ENCODE measurements around the gene WDR46. TPM values are rescaled to one million over a fixed set of nuclear protein-coding genes. Genes with fewer than 3 reads are reported as not detected.

Gene WDR46
- total RNA-seq, 2 experiments from 2014 or later, result 37.5 to 41.7 TPM

GRCh38 chr6:33317669-33318425 lies 28.8 kb upstream of the WDR46 start, which contains the start of gene ZBTB22:
TSS of gene ZBTB22 (minus strand) at chr6:33317744. CDS start at chr6:33316916, 828 bp downstream.
- Mint-ChIP-seq H3K27ac (peak within 1 kb of the TSS; percentile 95), H3K4me3 (peak within 1 kb of the TSS; percentile 87), H3K4me1 (peaks cover 79% of the 10 kb centered on the region), H3K9me3 (no peaks in the 10 kb centered on the region), H3K36me3 (ENCODE audit: low read depth) (peaks cover 75% of the 10 kb centered on the region), H3K27me3 (no peaks in the 10 kb centered on the region)
- DNase-seq, result peak; percentile 97
- POLR2A ChIA-PET, result interaction anchor here (0.6 to 2.8 kb wide), 16 partner anchors 18 to 1499 kb away, joined by 3 to 14 read pairs (median 4); partner anchors contain the start of genes B3GALT4, CUTA, KIFC1 and PFDN6
- CTCF ChIA-PET, result interaction anchor here (0.6 to 2.4 kb wide), 11 partner anchors 17 to 113 kb away, joined by 3 to 16 read pairs (median 4); partner anchors contain the start of gene B3GALT4

- Mint-ChIP-seq H3K36me3 (ENCODE audit: low read depth) (peaks cover 75% of the 10 kb centered on the region), H3K9me3 (no peaks in the 10 kb centered on the region), H3K27me3 (no peaks in the 10 kb centered on the region), H3K27ac (peak overlapping the region; percentile 55), H3K4me1 (peaks cover 82% of the 10 kb centered on the region), H3K4me3 (peak overlapping the region; percentile 87)
- ChIA-PET CTCF (interaction anchor here (0.6 to 2.4 kb wide), 11 partner anchors 16 to 113 kb away, joined by 3 to 16 read pairs (median 4); partner anchors contain the start of gene B3GALT4), POLR2A (interaction anchor here (0.6 to 2.8 kb wide), 12 partner anchors 28 to 394 kb away, joined by 3 to 14 read pairs (median 4); partner anchors contain the start of genes B3GALT4, KIFC1, PFDN6 and RPS18)
- no peak for DNase-seq
Measured at GRCh38 chr6:33317419-33317668, 28.3 kb upstream of the WDR46 start.

GRCh38 chr6:33316603-33317418 lies 27.8 kb upstream of the WDR46 start:
- Mint-ChIP-seq H3K4me3 (peak overlapping the region; percentile 87), H3K27ac (peak overlapping the region; percentile 55)
- POLR2A ChIA-PET, result interaction anchor here (0.6 to 2.8 kb wide), 11 partner anchors 17 to 394 kb away, joined by 3 to 14 read pairs (median 4); partner anchors contain the start of genes B3GALT4, KIFC1, RGL2 and RPS18

DNA sequence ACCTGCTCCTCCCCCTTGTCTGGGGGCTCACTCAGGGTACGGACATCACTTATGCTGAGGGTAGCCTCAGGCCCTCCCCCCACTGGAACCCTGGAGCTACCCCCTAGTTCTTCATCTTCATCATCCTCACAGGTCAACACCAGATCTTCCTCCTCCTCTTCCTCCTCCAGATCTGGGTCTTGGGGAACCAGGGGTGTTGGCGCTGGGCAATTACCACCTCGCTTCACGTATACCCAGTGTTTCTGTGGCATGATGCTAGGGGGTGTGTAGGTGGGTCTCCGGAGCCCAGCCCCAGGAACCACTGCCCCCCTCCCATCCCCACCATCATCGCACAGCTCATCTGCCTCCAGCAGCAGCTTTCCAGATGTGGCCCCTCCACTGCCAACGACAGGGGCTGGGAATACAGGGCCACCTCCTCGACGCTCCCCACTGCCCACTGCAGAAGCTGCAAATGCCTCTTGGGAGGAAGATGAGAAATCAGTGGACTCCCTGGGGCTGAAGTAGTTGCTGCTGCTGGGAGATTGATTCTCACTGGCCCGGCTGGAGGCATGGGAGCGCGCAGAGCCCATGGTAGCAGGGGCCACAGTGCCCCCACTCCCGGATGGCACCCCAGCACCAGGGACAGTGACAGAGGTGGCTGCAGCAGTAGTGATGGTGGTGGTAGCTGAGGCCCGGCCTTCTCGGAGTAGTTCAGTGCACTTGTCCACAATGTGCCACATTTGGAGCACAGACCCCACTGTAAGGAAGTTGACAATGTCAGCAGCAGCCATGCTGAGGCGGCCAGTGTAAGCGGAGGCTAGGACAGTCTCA lies 27.0 kb upstream of the WDR46 start:
- DNase-seq, result no peak
- H3K27ac Mint-ChIP-seq, result peak overlapping the region; percentile 36
- H3K36me3 Mint-ChIP-seq (ENCODE audit: low read depth), result peaks cover 71% of the 10 kb centered on the region
- H3K4me1 Mint-ChIP-seq, result peaks cover 80% of the 10 kb centered on the region
- ChIA-PET CTCF (no interaction called here), POLR2A (interaction anchor here (0.8 to 2.0 kb wide), 3 partner anchors 17 to 28 kb away, joined by 4 to 7 read pairs (median 5); partner anchors contain the start of genes RGL2 and WDR46)
- H3K27me3 Mint-ChIP-seq, result no peaks in the 10 kb centered on the region
- H3K9me3 Mint-ChIP-seq, result no peaks in the 10 kb centered on the region
- H3K4me3 Mint-ChIP-seq, result peak overlapping the region; percentile 87

More at GRCh38 chr6:33316603-33317418, 27.8 kb upstream of the WDR46 start:
- Mint-ChIP-seq H3K9me3 (no peaks in the 10 kb centered on the region), H3K27me3 (no peaks in the 10 kb centered on the region), H3K36me3 (ENCODE audit: low read depth) (peaks cover 75% of the 10 kb centered on the region), H3K4me1 (peaks cover 83% of the 10 kb centered on the region)
- no peak for DNase-seq
- CTCF ChIA-PET, result interaction anchor here (1.3 to 2.4 kb wide), 5 partner anchors 17 to 114 kb away, joined by 3 to 16 read pairs (median 7); partner anchors contain the start of gene B3GALT4

DNA sequence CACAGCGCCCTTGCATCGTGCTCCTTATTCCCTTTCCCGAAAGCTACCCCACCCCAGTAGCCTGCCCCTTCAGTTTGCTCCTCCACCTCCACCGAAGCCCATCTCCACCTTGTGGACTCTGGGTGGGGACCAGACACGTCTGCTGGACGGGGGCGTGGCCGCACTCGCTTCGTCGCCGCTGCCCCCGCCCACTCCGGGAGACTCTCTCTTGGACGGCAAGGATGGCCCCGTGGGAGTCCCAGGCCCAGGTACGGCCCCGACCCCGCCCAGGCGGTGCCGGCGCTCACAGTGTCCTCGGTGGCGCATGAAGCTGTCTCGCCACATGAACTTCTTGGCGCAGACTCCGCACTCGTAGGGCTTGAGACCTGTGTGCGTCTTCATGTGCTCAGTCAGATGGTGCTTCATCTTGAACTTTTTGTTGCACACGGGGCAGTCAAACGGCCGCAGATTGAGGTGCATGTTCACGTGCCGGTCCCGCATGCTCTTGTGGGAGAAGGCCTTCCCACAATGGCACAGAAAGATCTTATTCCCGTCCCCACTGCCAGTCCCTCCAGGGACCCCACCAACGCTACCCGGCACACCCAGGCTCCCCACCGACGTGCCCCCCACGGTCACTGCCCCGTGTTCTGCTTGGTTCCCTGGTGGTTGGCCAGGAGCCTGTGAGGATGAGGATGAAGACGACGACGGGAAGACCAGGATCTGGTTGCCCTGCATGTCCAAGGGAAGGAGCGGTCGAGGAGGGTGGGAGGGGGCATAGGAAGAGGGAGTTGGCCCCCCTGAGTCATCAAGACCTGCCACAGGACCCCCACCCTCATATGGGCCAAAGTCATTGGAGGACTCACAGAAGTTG lies 26.1 kb upstream of the WDR46 start:
- no peak for DNase-seq
- H3K4me1 Mint-ChIP-seq, result peaks cover 75% of the 10 kb centered on the region
- ChIA-PET POLR2A (interaction anchor here (1.9 to 2.0 kb wide), 2 partner anchors 26 to 29 kb away, joined by 5 to 7 read pairs; partner anchors contain the start of gene WDR46), CTCF (no interaction called here)
- H3K4me3 Mint-ChIP-seq, result peak overlapping the region; percentile 87
- peaks cover 70% of the 10 kb centered on the region for H3K36me3 Mint-ChIP-seq (ENCODE audit: low read depth)
- no peaks in the 10 kb centered on the region for H3K27me3 Mint-ChIP-seq
- no peaks in the 10 kb centered on the region for H3K9me3 Mint-ChIP-seq
- peak overlapping the region; percentile 91 for H3K27ac Mint-ChIP-seq

DNA sequence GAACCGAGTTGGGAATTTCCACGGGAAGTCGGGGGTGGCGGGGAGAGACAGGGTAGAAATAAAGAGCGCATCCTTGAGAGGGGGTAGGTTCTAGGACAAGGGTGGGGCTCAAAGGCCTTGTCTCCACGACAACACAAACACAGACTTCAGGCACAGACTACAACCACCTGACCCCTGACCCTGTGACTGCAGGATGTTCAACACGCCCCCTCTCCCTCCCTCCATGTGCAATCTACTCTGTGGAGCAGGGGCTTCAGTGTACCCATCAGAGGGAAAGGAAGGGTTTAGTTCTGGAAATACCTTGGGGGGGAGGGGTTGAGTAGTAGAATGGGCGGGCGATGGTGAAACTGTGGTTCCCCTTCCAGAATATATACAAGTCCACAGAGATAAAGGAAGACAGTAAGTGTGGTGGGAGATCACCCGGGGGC lies 25.5 kb upstream of the WDR46 start:
- Mint-ChIP-seq H3K27ac (peak overlapping the region; percentile 91), H3K4me3 (peak overlapping the region; percentile 87), H3K36me3 (ENCODE audit: low read depth) (peaks cover 63% of the 10 kb centered on the region), H3K27me3 (no peaks in the 10 kb centered on the region), H3K4me1 (peaks cover 69% of the 10 kb centered on the region), H3K9me3 (no peaks in the 10 kb centered on the region)
- ChIA-PET CTCF (no interaction called here), POLR2A (interaction anchor here (1.9 kb wide), 1 partner anchor 30 kb away, joined by 7 read pairs; no protein-coding TSS in a partner anchor)
- DNase-seq, result peak; percentile 78

GRCh38 chr6:33313709-33314514 lies 24.9 kb upstream of the WDR46 start, which contains the start of gene TAPBP:
TSS of gene TAPBP (minus strand) at chr6:33314078. CDS start at chr6:33314041, 37 bp downstream.
- Mint-ChIP-seq H3K36me3 (ENCODE audit: low read depth) (peaks cover 60% of the 10 kb centered on the region), H3K4me1 (peaks cover 65% of the 10 kb centered on the region), H3K9me3 (no peaks in the 10 kb centered on the region), H3K27ac (peak within 1 kb of the TSS; percentile 91), H3K4me3 (peak within 1 kb of the TSS; percentile 87), H3K27me3 (no peaks in the 10 kb centered on the region)
- CTCF ChIA-PET, result interaction anchor here (3.1 kb wide), 2 partner anchors 15 to 31 kb away, joined by 16 to 26 read pairs; partner anchors contain the start of gene RGL2
- DNase-seq, result peak; percentile 84
- POLR2A ChIA-PET, result interaction anchor here (0.8 to 5.0 kb wide), 15 partner anchors 13 to 379 kb away, joined by 3 to 71 read pairs (median 6); partner anchors contain the start of genes B3GALT4, HLA-DPA1, PFDN6 and RGL2

GRCh38 chr6:33313105-33313708 lies 24.2 kb upstream of the WDR46 start:
- no peaks in the 10 kb centered on the region for H3K9me3 Mint-ChIP-seq
- H3K36me3 Mint-ChIP-seq (ENCODE audit: low read depth), result peaks cover 60% of the 10 kb centered on the region
- H3K27ac Mint-ChIP-seq, result peak overlapping the region; percentile 91
- H3K4me1 Mint-ChIP-seq, result peaks cover 65% of the 10 kb centered on the region
- no peaks in the 10 kb centered on the region for H3K27me3 Mint-ChIP-seq
- peak overlapping the region; percentile 87 for H3K4me3 Mint-ChIP-seq
- ChIA-PET POLR2A (interaction anchor here (0.8 to 5.0 kb wide), 17 partner anchors 13 to 380 kb away, joined by 3 to 71 read pairs (median 4); partner anchors contain the start of genes B3GALT4, HLA-DPA1, PFDN6 and RGL2), CTCF (interaction anchor here (1.6 to 3.1 kb wide), 3 partner anchors 14 to 102 kb away, joined by 3 to 26 read pairs (median 16); partner anchors contain the start of gene RGL2)
- peak; percentile 46 for DNase-seq

DNA sequence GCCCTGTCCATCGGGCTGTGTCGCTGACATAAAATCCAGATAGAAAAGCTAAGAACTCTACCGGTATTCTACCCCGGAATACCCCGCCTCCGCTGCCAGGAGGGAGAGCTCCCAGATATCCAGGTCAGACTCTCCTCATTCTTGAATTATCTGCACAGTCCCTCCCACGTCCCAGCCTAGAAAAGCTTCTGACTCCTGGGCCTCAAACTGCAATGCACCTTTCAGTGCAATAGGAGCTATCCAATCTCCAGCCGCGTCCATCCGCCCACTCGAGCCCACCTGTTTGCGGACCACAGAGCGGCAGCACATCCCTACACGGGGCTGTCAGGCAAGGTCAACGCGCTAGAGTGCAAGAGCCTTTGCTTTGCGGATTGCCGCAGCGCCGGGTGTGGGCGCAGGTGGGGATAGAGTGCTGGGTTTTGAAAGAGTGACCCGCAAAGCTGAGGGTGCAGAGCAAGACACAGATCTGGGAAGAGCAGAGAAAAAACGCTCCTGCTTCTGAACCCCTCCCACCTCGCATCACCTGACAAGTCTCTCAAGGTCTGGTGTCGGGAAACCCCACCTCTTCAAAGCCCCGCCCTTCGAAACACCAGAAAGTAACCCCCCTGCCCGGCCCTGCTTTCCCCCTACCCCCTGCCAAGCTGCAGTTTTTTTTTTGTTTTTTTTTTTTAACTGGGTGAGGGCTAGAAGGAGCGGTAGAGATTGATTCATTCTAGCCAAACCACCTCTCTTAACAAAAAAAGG lies 23.5 kb upstream of the WDR46 start:
- Mint-ChIP-seq H3K36me3 (ENCODE audit: low read depth) (peaks cover 59% of the 10 kb centered on the region), H3K4me1 (peaks cover 63% of the 10 kb centered on the region), H3K27me3 (no peaks in the 10 kb centered on the region), H3K27ac (peak overlapping the region; percentile 91), H3K4me3 (peak overlapping the region; percentile 87), H3K9me3 (no peaks in the 10 kb centered on the region)
- CTCF ChIA-PET, result interaction anchor here (0.6 to 3.1 kb wide), 7 partner anchors 11 to 250 kb away, joined by 3 to 26 read pairs (median 5); partner anchors contain the start of genes B3GALT4 and RGL2
- POLR2A ChIA-PET, result interaction anchor here (0.8 to 5.0 kb wide), 19 partner anchors 13 to 380 kb away, joined by 3 to 71 read pairs (median 4); partner anchors contain the start of genes B3GALT4, HLA-DPA1, PFDN6 and RGL2
- DNase-seq, result peak; percentile 87

Measured in activated CD4-positive, alpha-beta memory T cell treated with anti-CD3 and anti-CD28 coated beads, Interleukin-2, amount 10 ng/mL, durations not matched to agents 7 days and 5 days (primary cell).